Measurements from ENCODE around the gene APBB2.

APBB2 gene

DNA sequence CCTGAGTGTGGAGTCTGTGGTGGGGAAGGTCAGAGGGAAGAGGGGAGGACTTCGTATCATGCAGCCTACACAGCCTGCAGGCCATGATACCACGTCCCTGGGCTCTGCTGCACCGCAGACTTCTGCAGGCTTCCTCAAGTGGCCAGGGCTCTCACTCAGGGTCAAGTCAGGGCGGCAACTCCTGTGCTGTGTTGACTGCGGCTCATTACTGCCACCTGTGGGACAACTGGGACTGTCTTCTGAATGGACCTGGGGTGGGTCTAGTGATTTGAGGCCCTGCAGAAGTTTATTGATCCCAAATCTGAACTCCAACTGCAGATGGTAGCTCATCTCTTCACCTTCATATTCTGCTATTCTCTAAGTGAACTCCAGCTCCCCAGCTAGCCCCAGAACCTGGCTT, 297.5 kb downstream of the APBB2 start:
- H3K4me3 ChIP-seq (replicated peaks in 1 of 2; ENCODE audit: low read depth in 2 of 2, low read length in 2 of 2) = no peak overlapping the region
- DNase-seq (ENCODE audit: low read depth in 2 of 2) = peak; percentile 32 to 52
- TF ChIP-seq, protein P1, sequence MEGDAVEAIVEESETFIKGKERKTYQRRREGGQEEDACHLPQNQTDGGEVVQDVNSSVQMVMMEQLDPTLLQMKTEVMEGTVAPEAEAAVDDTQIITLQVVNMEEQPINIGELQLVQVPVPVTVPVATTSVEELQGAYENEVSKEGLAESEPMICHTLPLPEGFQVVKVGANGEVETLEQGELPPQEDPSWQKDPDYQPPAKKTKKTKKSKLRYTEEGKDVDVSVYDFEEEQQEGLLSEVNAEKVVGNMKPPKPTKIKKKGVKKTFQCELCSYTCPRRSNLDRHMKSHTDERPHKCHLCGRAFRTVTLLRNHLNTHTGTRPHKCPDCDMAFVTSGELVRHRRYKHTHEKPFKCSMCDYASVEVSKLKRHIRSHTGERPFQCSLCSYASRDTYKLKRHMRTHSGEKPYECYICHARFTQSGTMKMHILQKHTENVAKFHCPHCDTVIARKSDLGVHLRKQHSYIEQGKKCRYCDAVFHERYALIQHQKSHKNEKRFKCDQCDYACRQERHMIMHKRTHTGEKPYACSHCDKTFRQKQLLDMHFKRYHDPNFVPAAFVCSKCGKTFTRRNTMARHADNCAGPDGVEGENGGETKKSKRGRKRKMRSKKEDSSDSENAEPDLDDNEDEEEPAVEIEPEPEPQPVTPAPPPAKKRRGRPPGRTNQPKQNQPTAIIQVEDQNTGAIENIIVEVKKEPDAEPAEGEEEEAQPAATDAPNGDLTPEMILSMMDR (IDR thresholded peaks at IDR 0.05; ENCODE audit: low read depth, low read length) = peak; percentile 68

DNA sequence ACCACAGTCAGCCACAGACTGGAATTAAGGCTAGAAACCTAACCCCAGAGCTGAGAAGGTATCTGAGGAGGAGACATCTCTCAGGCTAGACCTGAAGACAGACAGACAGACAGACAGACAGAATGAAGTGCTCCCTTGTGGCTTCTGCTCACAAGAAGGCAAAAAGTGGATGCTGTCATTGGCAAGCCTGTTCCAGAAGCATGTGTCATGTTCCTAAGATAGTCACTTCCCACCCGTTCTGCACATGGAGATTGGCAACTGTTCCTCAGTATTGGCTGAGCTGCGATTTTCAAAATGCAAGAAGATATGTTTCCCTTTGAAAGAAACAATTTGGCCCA, 298.2 kb downstream of the APBB2 start:
- DNase-seq (ENCODE audit: low read depth in 2 of 2) = peak; percentile 58 to 77
- H3K4me3 ChIP-seq (replicated peaks in 1 of 2; ENCODE audit: low read depth in 2 of 2, low read length in 2 of 2) = no peak overlapping the region
- TF ChIP-seq, protein P1 (IDR thresholded peaks at IDR 0.05; ENCODE audit: low read depth, low read length) = no peak

DNA sequence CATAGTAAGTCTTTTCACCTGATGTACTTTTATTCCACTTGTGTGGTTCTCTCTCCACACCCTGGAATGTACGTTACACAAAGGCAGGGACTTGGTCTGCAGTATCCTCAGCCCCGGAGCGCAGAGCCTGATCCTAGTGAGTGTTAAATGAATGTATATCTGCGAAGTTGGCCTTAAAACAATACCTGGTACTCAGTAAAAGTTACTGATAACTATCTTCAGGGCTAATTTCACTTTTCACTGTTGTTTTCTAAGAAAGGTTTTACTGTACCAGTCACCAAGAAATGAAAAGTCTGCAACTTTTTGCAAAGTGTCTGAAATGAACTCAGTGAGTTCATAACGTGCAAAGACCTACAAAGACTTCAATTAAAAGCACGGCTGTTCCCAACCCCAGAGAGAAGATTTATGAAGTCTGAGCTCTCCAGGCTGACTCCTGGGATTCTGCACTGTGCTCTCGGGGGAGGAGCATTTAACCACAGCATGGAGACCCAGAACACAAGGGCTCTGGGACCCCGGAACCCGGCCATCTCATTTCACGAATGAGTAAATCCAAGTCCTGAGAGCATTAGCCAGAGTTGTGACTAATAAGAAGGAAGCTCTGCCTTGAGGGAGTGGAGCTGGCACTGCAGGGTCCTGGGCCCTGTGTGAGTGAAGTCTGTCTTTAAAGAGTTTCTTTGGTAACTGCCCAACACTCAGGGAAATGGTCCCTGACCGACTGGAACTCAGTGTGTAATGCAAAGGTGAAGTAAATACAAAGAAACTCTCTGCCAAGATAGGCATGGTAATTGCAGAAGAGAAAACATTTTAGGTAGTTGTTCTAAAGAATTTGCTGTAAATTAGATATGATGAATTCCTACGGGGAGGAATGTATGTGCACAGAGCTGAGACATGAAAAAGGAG, 298.8 kb downstream of the APBB2 start:
- no peak overlapping the region for H3K4me3 ChIP-seq (replicated peaks in 1 of 2; ENCODE audit: low read depth in 2 of 2, low read length in 2 of 2)
- DNase-seq (ENCODE audit: low read depth in 2 of 2) = peak in 1 of 2 donors; percentile 47
- TF ChIP-seq, protein P1 (IDR thresholded peaks at IDR 0.05; ENCODE audit: low read depth, low read length) = no peak

DNA sequence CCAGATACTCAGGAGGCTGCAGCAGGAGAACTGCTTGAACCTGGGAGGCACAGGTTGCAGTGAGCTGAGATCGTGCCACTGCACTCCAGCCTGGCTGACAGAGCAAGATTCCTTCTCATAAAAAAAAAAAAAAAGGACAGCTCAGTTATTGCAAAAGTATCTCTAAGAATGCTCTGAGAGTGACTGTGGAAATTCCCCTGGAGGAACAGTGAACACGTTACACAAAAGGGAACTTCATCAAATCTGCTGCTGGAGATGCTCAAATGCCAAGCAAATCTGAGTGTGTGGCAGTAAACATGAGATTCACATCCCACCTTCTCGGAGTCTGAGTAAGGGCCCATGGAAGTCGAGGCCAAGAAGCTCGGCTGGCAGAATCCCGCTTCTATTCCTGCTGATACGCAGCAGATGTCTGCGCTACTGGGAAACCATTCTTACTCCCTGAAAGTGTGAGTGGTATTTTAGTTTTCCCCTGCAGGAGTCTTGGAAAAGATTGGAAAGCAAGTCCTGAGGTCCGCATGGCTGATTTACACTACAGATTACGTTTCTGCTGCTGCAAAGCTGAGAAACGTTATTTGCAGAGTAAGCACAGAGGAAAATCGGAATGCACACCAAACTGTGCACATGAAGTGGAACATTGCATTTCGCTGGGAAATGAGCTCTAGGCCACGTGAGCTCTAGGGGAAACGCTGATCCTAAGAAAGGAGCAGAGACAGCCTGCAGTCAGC, 301.7 kb downstream of the APBB2 start:
- H3K4me3 ChIP-seq (replicated peaks in 1 of 2; ENCODE audit: low read depth in 2 of 2, low read length in 2 of 2) = no peak overlapping the region
- peak; percentile 34 to 46 for DNase-seq (ENCODE audit: low read depth in 2 of 2)
- TF ChIP-seq, protein P1 (IDR thresholded peaks at IDR 0.05; ENCODE audit: low read depth, low read length) = no peak

DNA sequence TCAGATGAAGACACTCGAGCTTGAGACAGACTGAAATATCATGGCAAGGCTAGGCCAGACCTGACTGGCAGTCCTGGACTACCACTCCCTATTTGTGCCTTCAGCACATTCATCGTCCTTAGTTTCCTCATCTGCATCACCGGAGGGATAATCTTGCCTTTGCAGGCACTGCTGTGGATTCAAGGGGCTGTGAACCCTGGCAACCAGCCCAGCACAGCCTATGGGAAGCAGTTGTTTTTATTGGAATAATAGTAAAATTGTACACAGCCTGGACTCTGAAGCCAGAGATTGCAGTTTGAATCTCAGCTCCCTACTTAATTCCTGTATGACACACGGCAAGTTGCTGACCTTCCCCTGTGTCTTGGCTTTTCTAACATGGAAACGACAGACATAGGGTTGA, 303.6 kb downstream of the APBB2 start:
- no peak overlapping the region for H3K4me3 ChIP-seq (replicated peaks in 1 of 2; ENCODE audit: low read depth in 2 of 2, low read length in 2 of 2)
- TF ChIP-seq, protein P1 (IDR thresholded peaks at IDR 0.05; ENCODE audit: low read depth, low read length) = no peak
- DNase-seq (ENCODE audit: low read depth in 2 of 2) = peak; percentile 36 to 64

DNA sequence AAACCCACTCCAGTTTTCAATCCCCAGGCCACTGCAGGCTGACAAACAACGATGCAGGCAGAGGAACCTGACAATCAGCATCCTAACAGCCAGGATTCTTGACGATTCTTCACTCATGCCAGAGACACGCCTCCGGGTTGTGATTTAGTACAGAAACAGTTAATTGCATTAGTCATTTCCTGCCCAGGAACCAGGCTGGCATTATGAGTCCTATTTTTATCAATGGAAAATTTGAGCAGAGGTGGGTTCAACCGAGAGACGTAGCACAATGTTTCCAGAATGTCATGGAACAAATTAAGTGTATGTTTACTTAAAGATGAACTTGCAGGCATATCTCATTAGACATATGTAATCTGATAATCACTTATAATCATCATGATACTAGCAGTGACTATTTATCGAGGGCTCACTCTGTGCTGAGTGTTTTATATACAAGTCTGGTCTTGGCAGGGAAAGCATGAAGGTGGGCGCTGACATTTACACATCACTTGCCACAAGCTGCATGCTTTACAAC, 304.9 kb downstream of the APBB2 start:
- TF ChIP-seq, protein P1 (IDR thresholded peaks at IDR 0.05; ENCODE audit: low read depth, low read length) = no peak
- peak; percentile 76 to 82 for DNase-seq (ENCODE audit: low read depth in 2 of 2)
- H3K4me3 ChIP-seq (replicated peaks in 1 of 2; ENCODE audit: low read depth in 2 of 2, low read length in 2 of 2) = no peak overlapping the region
